NCI-H2081 (cell line): Measurements from ENCODE around the gene PSPH.
"Not testable (repeated sequence)": the region's sequence is repeated elsewhere in the genome, so short reads cannot be mapped to it uniquely, and the experiment has no call there.

Source experiments
- DNase-seq, 2 experiments: peaks; one replicate each; lab custom pipeline; 2025; lab: John Stamatoyannopoulos, UW

PSPH gene

DNA sequence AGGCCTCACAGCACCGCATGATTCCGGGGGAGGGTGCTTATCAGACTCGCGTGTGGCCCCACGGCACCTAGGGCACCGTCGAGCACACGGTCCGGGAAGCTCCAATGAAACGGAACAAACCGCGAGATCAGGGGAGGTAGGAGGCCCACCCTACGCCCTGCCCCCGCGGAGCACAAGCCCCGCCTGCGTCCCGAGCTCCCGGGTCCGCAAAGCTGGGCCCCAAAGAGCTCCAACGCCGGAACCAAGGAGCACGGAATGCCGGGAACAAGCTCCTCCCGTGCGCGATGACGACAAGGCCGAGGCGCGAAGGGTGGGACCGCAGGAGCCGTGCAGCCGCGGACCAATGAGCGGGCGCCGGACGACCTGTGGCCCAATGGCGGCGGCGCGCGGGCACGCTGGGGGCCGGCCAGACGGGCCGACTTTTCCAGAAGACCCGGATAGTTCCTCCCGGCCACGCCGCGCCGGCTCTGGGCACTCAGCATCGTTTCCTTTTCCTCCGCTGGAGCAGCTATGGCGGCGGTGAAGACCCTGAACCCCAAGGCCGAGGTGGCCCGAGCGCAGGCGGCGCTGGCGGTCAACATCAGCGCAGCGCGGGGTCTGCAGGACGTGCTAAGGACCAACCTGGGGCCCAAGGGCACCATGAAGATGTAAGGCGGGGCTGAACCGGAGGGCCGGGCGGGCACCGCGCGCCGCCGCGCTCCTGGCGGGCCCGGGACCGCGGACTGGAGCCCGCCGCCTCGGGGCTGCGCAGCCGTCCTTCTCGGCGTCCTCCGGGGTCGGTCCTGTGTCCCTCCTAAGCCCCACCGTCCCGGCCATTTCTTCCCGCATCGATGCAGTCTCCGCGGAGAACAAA is at the start of gene PSPH, which contains the start of gene CCT6A:
PSPH (minus strand) TSS at position 106 of the 853 bp plus-strand sequence. CDS start 30,232 bp downstream, outside the sequence.
CCT6A (plus strand) TSS at position 427 of the 853 bp plus-strand sequence; CDS start at position 511, 84 bp downstream.
- DNase-seq = peak; percentile 98 to 99

GRCh38 chr7:56099653-56100052 is 48.4 kb upstream of the PSPH start:
- DNase-seq = no peak

GRCh38 chr7:56098187-56099008 is 47.2 kb upstream of the PSPH start:
- DNase-seq = not testable (repeated sequence)

DNA sequence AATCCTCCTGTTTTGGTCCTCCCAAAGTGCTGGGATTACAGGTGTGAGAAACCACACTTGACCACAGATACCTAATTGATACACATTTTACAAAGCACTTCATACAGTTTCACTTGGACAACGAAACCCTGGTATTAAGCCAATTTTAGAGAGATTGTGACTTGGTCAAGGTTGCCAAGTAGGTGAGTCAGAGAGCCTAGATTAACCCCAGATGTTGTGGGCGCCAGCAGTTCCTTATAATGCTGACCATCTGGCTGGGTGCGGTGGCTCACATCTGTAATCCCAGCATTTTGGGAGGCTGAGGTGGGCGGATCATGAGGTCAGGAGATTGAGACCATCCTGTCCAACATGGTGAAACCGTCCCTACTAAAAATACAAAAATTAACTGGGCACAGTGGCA is 46.5 kb upstream of the PSPH start:
- DNase-seq = no peak

- peak; percentile 80 to 83 for DNase-seq
Observed at GRCh38 chr7:56092789-56093531, 41.7 kb upstream of the PSPH start, which contains the start of gene PHKG1. Gene PHKG1 (minus strand): TSS chr7:56092952. CDS start chr7:56088941, 4,011 bp downstream.

DNA sequence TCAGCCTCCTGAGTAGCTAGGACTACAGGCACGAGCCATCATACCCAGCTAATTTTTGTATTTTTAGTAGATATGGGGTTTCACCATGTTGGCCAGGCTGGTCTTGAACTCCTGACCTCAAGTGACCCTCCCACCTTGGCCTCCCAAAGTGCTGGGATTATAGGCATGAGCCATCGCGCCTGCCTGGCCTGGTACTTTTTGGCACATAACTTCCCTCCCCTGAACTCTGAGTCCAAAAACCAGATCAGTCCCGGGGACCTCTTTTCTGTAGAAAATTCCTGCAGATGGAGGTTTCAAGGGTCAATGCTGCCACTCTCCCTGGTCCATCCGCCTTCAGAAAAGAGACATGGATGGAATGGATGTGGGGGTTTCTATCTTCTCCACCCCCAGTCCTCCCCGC is 41.1 kb upstream of the PSPH start:
- not testable (repeated sequence) for DNase-seq

DNA sequence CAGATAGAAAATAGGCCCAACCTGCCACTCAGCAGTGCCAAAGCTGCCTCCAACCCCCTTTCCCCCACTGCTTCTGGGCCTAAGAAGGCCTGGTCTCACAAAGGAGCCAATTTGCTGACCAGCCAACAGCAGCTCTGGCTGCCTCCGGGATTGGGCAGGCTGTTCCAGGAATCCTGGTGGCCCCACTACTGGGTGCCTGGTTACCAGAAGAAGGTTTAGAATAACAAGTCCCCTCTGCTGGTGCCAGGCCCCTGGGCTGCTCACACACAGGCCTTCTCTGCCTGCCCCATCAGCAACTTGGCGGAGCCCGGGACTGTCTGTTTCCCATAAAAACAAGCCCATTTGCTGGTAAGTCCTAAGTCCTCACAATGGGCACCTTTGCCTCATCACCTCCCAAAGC is 40.3 kb upstream of the PSPH start:
- DNase-seq = no peak

DNA sequence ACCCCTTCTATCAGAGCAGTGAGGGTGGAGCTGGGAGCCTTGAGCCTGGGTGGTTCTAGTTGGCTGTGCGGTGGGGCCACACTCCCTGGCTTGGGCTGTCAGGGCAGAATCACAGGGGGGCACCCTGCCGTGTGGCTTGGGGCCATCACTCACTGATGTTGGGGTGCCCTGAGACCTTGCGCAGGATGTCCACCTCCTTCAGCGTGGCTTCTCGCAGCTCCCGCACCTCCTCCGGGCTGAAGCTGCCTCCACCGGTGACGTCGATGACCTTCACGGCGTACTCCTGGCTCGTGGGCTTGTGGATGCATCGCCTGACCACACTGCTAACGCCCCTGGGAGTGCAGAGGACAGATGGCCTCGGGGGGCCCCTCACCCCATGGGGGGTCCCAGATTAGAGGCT is 36.2 kb upstream of the PSPH start:
- DNase-seq = no peak

DNA sequence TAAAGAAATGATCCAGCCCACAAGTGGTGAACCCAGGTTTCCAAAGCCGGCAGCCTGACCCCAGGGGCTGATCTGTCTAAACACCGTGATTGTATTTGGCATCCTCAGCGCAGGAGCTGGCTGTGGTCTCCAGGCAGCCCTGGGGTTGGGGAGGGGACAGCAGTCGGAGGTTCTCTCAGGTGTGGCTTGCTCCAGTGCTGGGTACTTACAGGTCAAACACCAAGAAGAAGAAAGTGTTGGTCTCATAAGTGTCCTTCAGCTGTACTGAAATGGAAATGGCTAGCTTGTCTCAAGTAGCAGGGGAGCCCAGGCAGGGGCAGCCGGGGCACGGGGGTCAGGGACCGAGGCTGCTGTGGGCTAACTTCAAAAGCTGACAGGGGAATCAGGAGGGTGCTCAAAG is 35.5 kb upstream of the PSPH start:
- no peak for DNase-seq

DNA sequence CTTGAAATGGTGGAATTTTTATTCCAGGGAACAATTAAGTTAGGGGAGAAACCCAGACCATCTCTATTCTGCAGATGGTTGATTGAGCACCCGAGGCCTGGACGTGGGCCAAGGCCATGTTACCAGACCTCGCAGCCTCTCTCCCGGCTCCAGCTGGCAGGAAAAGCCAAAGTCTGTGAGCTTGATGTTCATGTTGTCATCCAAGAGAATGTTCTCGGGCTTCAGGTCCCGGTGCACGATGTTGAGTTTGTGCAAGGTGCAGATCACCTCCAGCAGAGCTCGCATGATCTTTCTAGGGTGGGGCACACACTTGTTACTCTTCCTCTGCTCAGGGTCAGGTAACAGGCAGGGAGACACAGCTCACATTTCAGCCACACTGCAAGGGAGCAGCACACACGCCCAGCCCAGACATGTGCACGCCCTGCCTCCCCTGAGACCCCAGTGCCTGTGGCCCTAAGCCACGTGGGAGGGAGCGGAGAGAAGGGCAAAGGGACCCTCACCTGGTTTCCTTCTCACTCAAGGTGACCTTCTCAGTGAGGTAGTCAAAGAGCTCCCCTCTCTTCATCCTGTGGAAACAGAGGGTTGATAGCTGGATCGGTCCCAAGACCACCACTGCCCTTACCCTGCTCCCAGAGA is 32.0 kb upstream of the PSPH start:
- DNase-seq = peak; percentile 13 to 61

- no peak for DNase-seq
Observed at GRCh38 chr7:56081626-56082340, 30.5 kb upstream of the PSPH start.

DNA sequence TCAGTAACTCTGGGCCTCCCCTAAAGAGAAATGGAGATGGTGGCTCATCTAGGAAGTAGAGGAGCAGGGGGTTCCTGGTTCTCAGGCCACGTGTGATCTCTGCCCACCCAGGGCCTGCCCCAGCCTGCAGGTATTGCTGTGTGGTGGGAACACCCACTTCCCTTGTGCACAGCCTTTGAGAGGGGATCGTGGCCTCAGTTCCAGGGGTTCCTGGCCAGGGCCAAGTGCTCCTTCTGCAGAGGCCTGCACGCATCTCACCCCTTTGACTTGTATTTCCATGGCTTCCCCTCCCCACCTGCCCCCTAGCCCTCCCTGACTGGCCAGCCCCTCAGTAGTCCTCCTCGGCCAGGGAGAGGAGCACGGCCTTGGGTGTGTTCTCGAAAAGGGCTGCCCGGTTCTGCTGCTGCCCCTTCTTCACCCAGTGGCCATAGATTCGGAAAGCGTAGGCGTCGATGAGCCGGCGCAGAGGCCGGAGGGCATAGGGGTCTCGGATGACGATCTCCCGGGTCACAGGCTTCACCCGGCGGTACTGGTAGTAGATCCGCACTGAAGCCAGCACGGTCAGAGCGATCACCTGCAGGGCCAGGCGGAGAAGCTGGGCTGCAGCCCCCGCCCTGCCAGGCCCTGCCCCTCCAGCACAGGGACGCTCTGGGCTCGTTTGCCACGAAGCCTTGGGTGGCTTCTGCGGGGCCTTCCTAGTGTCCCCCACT is 29.6 kb upstream of the PSPH start:
- not testable (repeated sequence) for DNase-seq

GRCh38 chr7:56079450-56080185 is 28.4 kb upstream of the PSPH start:
- peak; percentile 92 to 96 for DNase-seq

GRCh38 chr7:56078196-56078595 is 27.0 kb upstream of the PSPH start:
- no peak for DNase-seq

GRCh38 chr7:56077681-56078080 is 26.4 kb upstream of the PSPH start:
- DNase-seq = no peak

GRCh38 chr7:56074371-56074791 is 23.1 kb upstream of the PSPH start:
- DNase-seq = peak; percentile 79 to 86

- not testable (repeated sequence) for DNase-seq
Observed at GRCh38 chr7:56066376-56066775, 15.1 kb upstream of the PSPH start.

DNA sequence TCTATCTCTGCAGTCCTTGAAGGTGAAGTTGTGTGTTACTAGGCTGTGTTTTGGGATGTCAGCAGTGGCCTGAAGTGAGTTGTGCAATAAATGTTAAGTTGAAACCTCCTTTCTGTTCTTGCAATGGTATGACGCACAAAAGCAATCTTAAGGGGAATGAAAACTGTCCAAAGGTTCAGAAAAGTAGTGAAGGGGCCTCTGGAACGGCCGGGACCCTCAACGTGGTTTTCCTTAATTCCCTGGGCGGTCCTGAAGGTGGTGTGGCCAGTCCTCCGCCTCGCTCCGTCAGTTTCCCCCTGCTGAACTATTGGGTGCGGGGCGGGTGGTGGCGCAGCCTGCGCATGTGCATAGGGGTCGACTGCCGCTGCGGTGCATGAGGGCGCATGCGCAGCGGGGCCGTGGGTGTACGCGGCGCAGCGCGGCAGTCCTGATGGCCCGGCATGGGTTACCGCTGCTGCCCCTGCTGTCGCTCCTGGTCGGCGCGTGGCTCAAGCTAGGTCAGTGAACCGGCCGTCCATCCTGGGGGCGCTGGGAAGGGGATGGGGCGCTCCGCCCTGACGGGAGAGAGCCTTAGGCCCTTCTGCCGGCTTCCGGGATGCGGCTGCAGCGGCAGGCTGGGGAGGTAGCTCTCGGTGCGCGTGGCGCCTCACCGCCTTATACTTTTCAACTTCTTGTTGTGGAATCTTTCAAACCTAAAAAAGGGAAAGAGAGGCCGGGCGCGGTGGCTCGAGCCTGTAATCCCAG is 12.8 kb upstream of the PSPH start, which contains the start of gene SUMF2:
SUMF2 (plus strand) TSS at position 405 of the 744 bp plus-strand sequence; CDS start at position 431, 26 bp downstream.
- peak; percentile 91 to 92 for DNase-seq

DNA sequence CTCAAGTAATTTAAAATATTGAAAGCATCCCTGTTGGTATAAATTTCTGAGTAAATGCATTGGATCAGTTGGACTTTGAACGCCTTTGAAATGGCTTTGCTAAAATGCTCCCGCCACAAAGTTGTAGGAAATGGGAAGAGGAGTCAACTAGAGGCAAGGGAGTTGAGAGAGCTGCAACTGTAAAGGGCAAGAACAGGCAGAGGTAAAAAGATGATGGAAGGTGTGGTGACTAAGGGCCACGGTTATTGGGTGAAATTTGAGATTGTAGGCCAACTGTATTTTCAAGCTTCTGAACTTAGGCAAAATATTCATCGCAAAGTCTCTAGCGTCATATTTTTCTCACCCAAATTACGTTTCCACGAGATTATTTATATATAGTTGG is 12.2 kb upstream of the PSPH start:
- DNase-seq = no peak
